ENCODE measurements around the gene MSI1.

Gene MSI1

DNA sequence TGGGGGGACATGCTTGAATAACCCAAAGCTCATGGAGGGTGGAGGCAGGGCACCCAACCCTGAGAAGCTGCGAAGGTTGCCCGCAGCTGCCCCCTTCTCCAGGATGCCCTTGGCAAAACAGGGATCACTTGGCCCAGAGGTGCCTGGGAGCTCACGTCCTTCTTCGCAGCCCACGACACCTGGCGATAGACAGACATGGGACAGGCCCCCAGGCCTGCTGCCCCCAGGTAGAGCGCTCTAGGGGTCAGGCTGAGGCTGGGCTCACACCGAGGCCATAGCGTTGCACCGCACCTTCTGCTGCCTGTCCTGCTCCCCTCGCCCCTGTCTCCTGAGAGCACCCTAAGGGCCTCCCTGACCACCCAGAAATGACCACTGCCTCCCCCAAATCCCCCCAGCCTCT lies 21.2 kb downstream of the MSI1 start:
- H4K20me1 ChIP-seq (ENCODE audit: insufficient read depth, low read length): no peaks in the 10 kb centered on the region
- no peak overlapping the region for H3K9ac ChIP-seq (ENCODE audit: low read length)
- H3K9me3 ChIP-seq (ENCODE audit: insufficient read depth, low read length): no peaks in the 10 kb centered on the region
- H2AFZ ChIP-seq (ENCODE audit: low read depth, low read length): no peak overlapping the region
- no peaks in the 10 kb centered on the region for H3K36me3 ChIP-seq (replicated peaks; ENCODE audit: low read depth, low read length)
- no peak for TF ChIP-seq EZH2phosphoT487 (IDR thresholded peaks at IDR 0.05; ENCODE audit: low read depth)
- TF ChIP-seq, protein P1, sequence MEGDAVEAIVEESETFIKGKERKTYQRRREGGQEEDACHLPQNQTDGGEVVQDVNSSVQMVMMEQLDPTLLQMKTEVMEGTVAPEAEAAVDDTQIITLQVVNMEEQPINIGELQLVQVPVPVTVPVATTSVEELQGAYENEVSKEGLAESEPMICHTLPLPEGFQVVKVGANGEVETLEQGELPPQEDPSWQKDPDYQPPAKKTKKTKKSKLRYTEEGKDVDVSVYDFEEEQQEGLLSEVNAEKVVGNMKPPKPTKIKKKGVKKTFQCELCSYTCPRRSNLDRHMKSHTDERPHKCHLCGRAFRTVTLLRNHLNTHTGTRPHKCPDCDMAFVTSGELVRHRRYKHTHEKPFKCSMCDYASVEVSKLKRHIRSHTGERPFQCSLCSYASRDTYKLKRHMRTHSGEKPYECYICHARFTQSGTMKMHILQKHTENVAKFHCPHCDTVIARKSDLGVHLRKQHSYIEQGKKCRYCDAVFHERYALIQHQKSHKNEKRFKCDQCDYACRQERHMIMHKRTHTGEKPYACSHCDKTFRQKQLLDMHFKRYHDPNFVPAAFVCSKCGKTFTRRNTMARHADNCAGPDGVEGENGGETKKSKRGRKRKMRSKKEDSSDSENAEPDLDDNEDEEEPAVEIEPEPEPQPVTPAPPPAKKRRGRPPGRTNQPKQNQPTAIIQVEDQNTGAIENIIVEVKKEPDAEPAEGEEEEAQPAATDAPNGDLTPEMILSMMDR (IDR thresholded peaks at IDR 0.05; ENCODE audit: low read depth, low read length): no peak
- H3K27ac ChIP-seq (ENCODE audit: low read length): no peak overlapping the region
- H3K4me2 ChIP-seq (ENCODE audit: low read length): no peak overlapping the region
- no peaks in the 10 kb centered on the region for H3K79me2 ChIP-seq (ENCODE audit: low read length)
- H3K27me3 ChIP-seq (ENCODE audit: low read depth, low read length): no peaks in the 10 kb centered on the region
- H3K4me3 ChIP-seq (ENCODE audit: low read length): no peak overlapping the region
- H3K4me1 ChIP-seq (ENCODE audit: low read length): no peaks in the 10 kb centered on the region

DNA sequence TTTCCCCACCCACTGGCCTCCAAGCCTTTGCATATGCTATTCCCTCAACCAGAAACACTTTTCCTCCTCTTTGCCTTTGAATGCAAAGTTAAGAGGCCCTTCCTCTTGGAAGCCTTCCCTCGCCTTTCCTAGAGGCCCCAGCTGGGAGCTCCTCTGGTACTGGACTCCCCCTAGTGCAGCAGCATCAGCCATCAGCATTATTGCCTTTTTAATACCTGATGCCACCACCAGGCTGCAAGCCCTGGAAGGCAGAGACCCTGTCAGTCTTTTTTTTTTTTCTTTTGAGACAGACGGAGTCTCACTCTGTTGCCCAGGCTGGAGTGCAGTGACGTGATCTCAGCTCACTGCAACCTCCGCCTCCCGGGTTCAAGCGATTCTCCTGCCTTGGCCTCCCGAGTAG lies 22.3 kb downstream of the MSI1 start:
- Histone ChIP-seq H3K36me3 (replicated peaks; ENCODE audit: low read depth, low read length) (no peaks in the 10 kb centered on the region), H4K20me1 (ENCODE audit: insufficient read depth, low read length) (no peaks in the 10 kb centered on the region), H3K79me2 (ENCODE audit: low read length) (no peaks in the 10 kb centered on the region), H3K9me3 (ENCODE audit: insufficient read depth, low read length) (no peaks in the 10 kb centered on the region), H2AFZ (ENCODE audit: low read depth, low read length) (no peak overlapping the region), H3K27ac (ENCODE audit: low read length) (no peak overlapping the region), H3K4me2 (ENCODE audit: low read length) (no peak overlapping the region), H3K27me3 (ENCODE audit: low read depth, low read length) (no peaks in the 10 kb centered on the region), H3K4me1 (ENCODE audit: low read length) (no peaks in the 10 kb centered on the region), H3K9ac (ENCODE audit: low read length) (no peak overlapping the region), H3K4me3 (ENCODE audit: low read length) (no peak overlapping the region)
- TF ChIP-seq, protein P1 (IDR thresholded peaks at IDR 0.05; ENCODE audit: low read depth, low read length): no peak
- no peak for TF ChIP-seq EZH2phosphoT487 (IDR thresholded peaks at IDR 0.05; ENCODE audit: low read depth)

DNA sequence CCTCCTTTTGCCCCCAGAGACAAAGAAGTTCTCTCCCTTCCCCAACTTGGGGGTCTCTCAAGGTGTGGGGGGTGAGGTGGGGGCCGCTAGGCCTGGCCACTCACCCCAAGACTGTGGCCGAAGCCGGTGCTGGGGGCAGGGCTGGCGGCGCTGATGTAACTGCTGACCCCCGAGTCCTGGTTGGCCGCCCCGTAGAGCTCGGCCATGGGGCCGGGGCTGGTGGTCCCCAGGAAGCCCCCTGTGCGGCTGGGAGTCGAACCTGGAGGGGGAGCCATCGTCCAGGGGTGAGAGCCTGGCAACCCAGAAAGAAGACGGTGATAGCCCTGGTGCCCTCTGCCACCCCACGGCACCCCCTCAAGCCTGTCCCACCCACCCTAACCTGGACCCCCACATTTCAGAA lies 22.9 kb downstream of the MSI1 start:
- no peak overlapping the region for H3K9ac ChIP-seq (ENCODE audit: low read length)
- H3K4me2 ChIP-seq (ENCODE audit: low read length): no peak overlapping the region
- no peaks in the 10 kb centered on the region for H3K4me1 ChIP-seq (ENCODE audit: low read length)
- no peaks in the 10 kb centered on the region for H3K79me2 ChIP-seq (ENCODE audit: low read length)
- H4K20me1 ChIP-seq (ENCODE audit: insufficient read depth, low read length): no peaks in the 10 kb centered on the region
- no peaks in the 10 kb centered on the region for H3K9me3 ChIP-seq (ENCODE audit: insufficient read depth, low read length)
- H3K27me3 ChIP-seq (ENCODE audit: low read depth, low read length): no peaks in the 10 kb centered on the region
- H3K4me3 ChIP-seq (ENCODE audit: low read length): no peak overlapping the region
- no peak overlapping the region for H2AFZ ChIP-seq (ENCODE audit: low read depth, low read length)
- TF ChIP-seq, protein P1 (IDR thresholded peaks at IDR 0.05; ENCODE audit: low read depth, low read length): no peak
- no peak for TF ChIP-seq EZH2phosphoT487 (IDR thresholded peaks at IDR 0.05; ENCODE audit: low read depth)
- H3K27ac ChIP-seq (ENCODE audit: low read length): no peak overlapping the region
- H3K36me3 ChIP-seq (replicated peaks; ENCODE audit: low read depth, low read length): no peaks in the 10 kb centered on the region

DNA sequence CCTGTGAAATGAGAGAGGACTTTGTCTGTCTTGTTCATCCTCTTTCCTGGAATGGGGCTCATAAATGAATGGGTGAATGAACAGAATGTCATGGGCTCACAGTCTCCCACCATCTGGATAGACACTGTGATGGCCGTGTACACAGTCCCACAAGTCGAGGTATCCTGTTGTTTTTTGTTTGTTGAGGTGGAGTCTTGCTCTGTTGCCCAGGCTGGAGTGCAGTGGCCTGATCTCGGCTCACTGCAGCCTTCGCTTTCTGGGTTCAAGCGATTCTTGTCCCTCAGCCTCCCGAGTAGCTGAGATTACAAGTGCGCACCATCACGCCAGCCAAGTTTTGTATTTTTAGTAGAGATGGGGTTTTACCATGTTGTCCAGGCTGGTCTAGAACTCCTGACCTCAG lies 25.3 kb downstream of the MSI1 start:
- no peak overlapping the region for H3K4me3 ChIP-seq (ENCODE audit: low read length)
- H3K79me2 ChIP-seq (ENCODE audit: low read length): no peaks in the 10 kb centered on the region
- no peaks in the 10 kb centered on the region for H4K20me1 ChIP-seq (ENCODE audit: insufficient read depth, low read length)
- no peaks in the 10 kb centered on the region for H3K36me3 ChIP-seq (replicated peaks; ENCODE audit: low read depth, low read length)
- TF ChIP-seq, protein P1 (IDR thresholded peaks at IDR 0.05; ENCODE audit: low read depth, low read length): no peak
- TF ChIP-seq EZH2phosphoT487 (IDR thresholded peaks at IDR 0.05; ENCODE audit: low read depth): no peak
- no peaks in the 10 kb centered on the region for H3K27me3 ChIP-seq (ENCODE audit: low read depth, low read length)
- no peaks in the 10 kb centered on the region for H3K9me3 ChIP-seq (ENCODE audit: insufficient read depth, low read length)
- H3K4me2 ChIP-seq (ENCODE audit: low read length): no peak overlapping the region
- no peak overlapping the region for H3K27ac ChIP-seq (ENCODE audit: low read length)
- no peak overlapping the region for H3K9ac ChIP-seq (ENCODE audit: low read length)
- H3K4me1 ChIP-seq (ENCODE audit: low read length): no peaks in the 10 kb centered on the region
- no peak overlapping the region for H2AFZ ChIP-seq (ENCODE audit: low read depth, low read length)
